Smooth muscle cell (in vitro differentiated cells): ENCODE results near the gene ACAT1. TPM values are rescaled to one million over a fixed set of nuclear protein-coding genes. Genes with fewer than 3 reads are reported as not detected.

ENCODE experiments used
- DNase-seq: peaks from one replicate; lab custom pipeline; 2025; ENCODE audit not compliant: unreplicated experiment; lab: John Stamatoyannopoulos, UW
- H2AFZ ChIP-seq: fragments of 200-600 bp; sonication (generic); 2 replicates; pipeline ENCODE4 v1.6.0; 2016; ENCODE audit warnings: antibody characterized with exemption, low read depth, mild to moderate bottlenecking
- H3F3A ChIP-seq: fragments of 200-600 bp; sonication (generic); 2 replicates; pipeline ENCODE4 v1.6.0; 2017; ENCODE audit warnings: antibody characterized with exemption, low read depth
- H3K27ac ChIP-seq: fragments of 200-600 bp; sonication (generic); 2 replicates; pipeline ENCODE4 v1.5.1; 2016; ENCODE audit warnings: low read depth, mild to moderate bottlenecking
- H3K27me3 ChIP-seq: fragments of 200-600 bp; sonication (generic); 2 replicates; pipeline ENCODE4 v1.6.1; 2016; ENCODE audit warnings: low read depth, mild to moderate bottlenecking
- H3K36me3 ChIP-seq: fragments of 200-600 bp; sonication (generic); 2 replicates; pipeline ENCODE4 v1.5.1; 2016; ENCODE audit warnings: low read depth
- H3K4me1 ChIP-seq: fragments of 200-600 bp; sonication (generic); 2 replicates; pipeline ENCODE4 v1.5.1; 2016; ENCODE audit warnings: low read depth
- H3K4me2 ChIP-seq: fragments of 200-600 bp; sonication (generic); 2 replicates; pipeline ENCODE4 v1.6.0; 2016; ENCODE audit warnings: mild to moderate bottlenecking
- H3K4me3 ChIP-seq: fragments of 200-600 bp; sonication (generic); 2 replicates; pipeline ENCODE4 v1.5.1; 2016; ENCODE audit warnings: mild to moderate bottlenecking
- H3K79me2 ChIP-seq: fragments of 200-600 bp; sonication (generic); 2 replicates; pipeline ENCODE4 v1.6.0; 2016; ENCODE audit warnings: low read depth, mild to moderate bottlenecking
- H3K9ac ChIP-seq: fragments of 200-600 bp; sonication (generic); 2 replicates; pipeline ENCODE4 v1.6.0; 2016; ENCODE audit warnings: low read depth
- H3K9me3 ChIP-seq: fragments of 200-600 bp; sonication (generic); replicated peaks from 2 replicates; pipeline ENCODE4 v1.5.1; 2016; ENCODE audit warnings: low read depth
- H4K20me1 ChIP-seq: fragments of 200-600 bp; sonication (generic); 2 replicates; pipeline ENCODE4 v1.6.0; 2016; ENCODE audit warnings: low read depth
- WGBS: methylation state at CpG from one replicate; pipeline ENCODE4 v1.1.7; 2016; ENCODE audit warnings: low lambda C conversion rate; 5-methylcytosine and 5-hydroxymethylcytosine counted together
- polyA plus RNA-seq: library from polyadenylated mRNA; unstranded; fragments of >200 nt; fragmentation: Nextera tagmentation; extraction: Ambion mirVana; gene quantifications from 2 replicates; pipeline ENCODE4 v1.2.1, GENCODE V29; 2016
- total RNA-seq: library from RNA; depleted of rRNA; stranded (reverse); fragments of >200 nt; gene quantifications from 2 replicates; pipeline ENCODE4 v1.2.3, GENCODE V29; 2014
- TF ChIP-seq, protein P1 (sequence below): fragments of 200-600 bp; sonication (generic); IDR thresholded peaks from 2 replicates; pipeline ENCODE4 v1.5.1; 2017; ENCODE audit warnings: borderline replicate concordance, mild to moderate bottlenecking, antibody characterized with exemption; ENCODE audit not compliant: insufficient read depth, poor library complexity, severe bottlenecking

Gene ACAT1
- total and polyA plus RNA-seq, 2 experiments from 2014 or later = 25.1 to 63.2 TPM

- DNase-seq = no peak
- Histone ChIP-seq H2AFZ (no peak overlapping the region), H4K20me1 (no peaks in the 10 kb centered on the region), H3K36me3 (peaks cover 13% of the 10 kb centered on the region), H3F3A (no peaks in the 10 kb centered on the region), H3K4me1 (no peaks in the 10 kb centered on the region), H3K9me3 (no peaks in the 10 kb centered on the region), H3K9ac (no peak overlapping the region), H3K27ac (no peak overlapping the region), H3K4me3 (no peak overlapping the region), H3K79me2 (no peaks in the 10 kb centered on the region), H3K4me2 (no peak overlapping the region), H3K27me3 (no peaks in the 10 kb centered on the region)
- WGBS = 95% methylated on average over 1 of the region's 1 CpG
- TF ChIP-seq, protein P1, sequence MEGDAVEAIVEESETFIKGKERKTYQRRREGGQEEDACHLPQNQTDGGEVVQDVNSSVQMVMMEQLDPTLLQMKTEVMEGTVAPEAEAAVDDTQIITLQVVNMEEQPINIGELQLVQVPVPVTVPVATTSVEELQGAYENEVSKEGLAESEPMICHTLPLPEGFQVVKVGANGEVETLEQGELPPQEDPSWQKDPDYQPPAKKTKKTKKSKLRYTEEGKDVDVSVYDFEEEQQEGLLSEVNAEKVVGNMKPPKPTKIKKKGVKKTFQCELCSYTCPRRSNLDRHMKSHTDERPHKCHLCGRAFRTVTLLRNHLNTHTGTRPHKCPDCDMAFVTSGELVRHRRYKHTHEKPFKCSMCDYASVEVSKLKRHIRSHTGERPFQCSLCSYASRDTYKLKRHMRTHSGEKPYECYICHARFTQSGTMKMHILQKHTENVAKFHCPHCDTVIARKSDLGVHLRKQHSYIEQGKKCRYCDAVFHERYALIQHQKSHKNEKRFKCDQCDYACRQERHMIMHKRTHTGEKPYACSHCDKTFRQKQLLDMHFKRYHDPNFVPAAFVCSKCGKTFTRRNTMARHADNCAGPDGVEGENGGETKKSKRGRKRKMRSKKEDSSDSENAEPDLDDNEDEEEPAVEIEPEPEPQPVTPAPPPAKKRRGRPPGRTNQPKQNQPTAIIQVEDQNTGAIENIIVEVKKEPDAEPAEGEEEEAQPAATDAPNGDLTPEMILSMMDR = no peak
Measured at GRCh38 chr11:108147150-108147549, 25.8 kb downstream of the ACAT1 start.

DNA sequence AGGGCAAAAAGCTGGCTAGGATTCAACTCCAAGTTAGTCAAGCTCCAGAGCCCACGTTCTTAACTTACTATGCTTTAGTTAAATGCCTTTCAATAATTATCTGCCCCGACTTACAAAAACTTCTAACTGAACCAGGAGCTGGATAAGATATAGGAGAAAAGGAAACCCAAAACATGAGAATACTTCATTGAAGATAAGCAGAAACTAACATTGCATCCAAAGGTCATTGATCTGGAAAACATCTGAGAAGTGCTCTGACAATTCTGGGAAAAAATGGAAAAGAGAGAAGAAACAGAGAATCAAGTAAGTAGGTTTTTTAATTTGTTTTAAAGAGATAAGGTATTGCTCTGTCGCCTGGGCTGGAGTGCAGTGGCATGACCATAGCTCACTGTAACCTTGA, 27.2 kb downstream of the ACAT1 start:
- H3K4me3 ChIP-seq = no peak overlapping the region
- no peak for DNase-seq
- no peak overlapping the region for H3K4me2 ChIP-seq
- no peak overlapping the region for H2AFZ ChIP-seq
- TF ChIP-seq, protein P1 = no peak
- no peaks in the 10 kb centered on the region for H3K27me3 ChIP-seq
- WGBS = 83% methylated on average over 3 of the region's 3 CpGs
- no peaks in the 10 kb centered on the region for H3F3A ChIP-seq
- H3K9me3 ChIP-seq = no peaks in the 10 kb centered on the region
- no peak overlapping the region for H3K9ac ChIP-seq
- peaks cover 13% of the 10 kb centered on the region for H3K36me3 ChIP-seq
- no peaks in the 10 kb centered on the region for H3K79me2 ChIP-seq
- no peak overlapping the region for H3K27ac ChIP-seq
- H4K20me1 ChIP-seq = no peaks in the 10 kb centered on the region
- no peaks in the 10 kb centered on the region for H3K4me1 ChIP-seq

GRCh38 chr11:108154591-108154990, 33.2 kb downstream of the ACAT1 start:
- WGBS = 88% methylated on average over 2 of the region's 2 CpGs
- peaks cover 14% of the 10 kb centered on the region for H3K36me3 ChIP-seq

More at GRCh38 chr11:108154591-108154990, 33.2 kb downstream of the ACAT1 start:
- Histone ChIP-seq H3K9ac (no peak overlapping the region), H3K79me2 (no peaks in the 10 kb centered on the region), H3K27me3 (no peaks in the 10 kb centered on the region), H3F3A (no peaks in the 10 kb centered on the region), H3K4me2 (no peak overlapping the region), H3K9me3 (no peaks in the 10 kb centered on the region), H4K20me1 (no peaks in the 10 kb centered on the region), H3K4me3 (no peak overlapping the region), H3K4me1 (no peaks in the 10 kb centered on the region), H3K27ac (no peak overlapping the region), H2AFZ (no peak overlapping the region)
- no peak for DNase-seq
- TF ChIP-seq, protein P1 = no peak
